NCI-H146 (cell line): Measurements from ENCODE around the gene GTPBP6.
"Not testable (repeated sequence)": the region's sequence is repeated elsewhere in the genome, so short reads cannot be mapped to it uniquely, and the experiment has no call there.

Experiments used
- DNase-seq: peaks from one replicate; lab custom pipeline; 2025; lab: John Stamatoyannopoulos, UW

GTPBP6 gene

DNA sequence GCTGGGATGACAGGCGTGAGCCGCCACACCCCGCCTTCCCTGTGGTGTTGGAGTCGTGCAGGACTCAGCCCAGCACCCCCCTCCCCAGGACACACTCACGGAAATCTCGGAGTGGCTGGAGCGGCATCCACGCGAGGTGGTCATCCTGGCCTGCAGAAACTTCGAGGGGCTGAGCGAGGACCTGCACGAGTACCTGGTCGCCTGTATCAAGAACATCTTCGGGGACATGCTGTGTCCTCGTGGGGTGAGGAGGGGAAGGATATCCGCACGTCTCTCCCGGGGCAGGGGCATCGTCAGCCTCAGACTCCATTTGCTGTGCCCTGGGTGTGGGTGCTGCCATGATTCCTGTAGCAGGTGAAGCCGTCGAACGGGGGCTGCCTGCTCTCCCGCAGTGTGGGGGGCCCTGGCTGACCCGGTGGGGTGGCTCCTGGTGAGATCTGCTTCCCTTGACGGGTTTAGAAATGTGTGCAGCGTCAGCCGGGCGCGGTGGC is 27.1 kb downstream of the GTPBP6 start:
- DNase-seq, result no peak

DNA sequence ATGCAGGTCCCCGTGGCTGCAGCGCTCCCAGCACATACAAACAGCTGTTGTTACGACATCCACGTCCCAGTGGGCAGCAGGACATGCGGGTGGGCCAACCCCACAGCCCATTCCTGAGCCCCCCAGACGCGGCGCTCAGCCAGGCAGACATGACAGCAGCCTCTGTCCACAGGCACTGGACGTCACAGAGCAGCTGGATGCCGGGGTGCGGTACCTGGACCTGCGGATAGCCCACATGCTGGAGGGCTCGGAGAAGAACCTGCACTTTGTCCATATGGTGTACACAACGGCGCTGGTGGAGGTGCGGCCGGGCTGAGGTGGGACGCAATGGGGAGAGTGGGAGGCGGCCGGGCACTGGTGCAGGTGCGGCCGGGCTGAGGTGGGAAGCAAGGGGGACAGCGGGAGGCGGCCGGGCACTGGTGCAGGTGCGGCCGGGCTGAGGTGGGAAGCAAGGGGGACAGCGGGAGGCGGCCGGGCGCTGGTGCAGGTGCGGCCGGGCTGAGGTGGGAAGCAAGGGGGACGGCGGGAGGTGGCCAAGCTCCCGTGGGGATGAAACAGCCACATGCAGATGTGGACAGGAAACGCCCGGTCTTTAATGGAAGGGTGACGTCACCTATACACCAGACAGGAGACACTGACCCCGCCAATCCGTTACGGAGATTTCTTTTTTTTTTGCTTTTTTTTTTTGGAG is 28.0 kb downstream of the GTPBP6 start:
- DNase-seq, result no peak

DNA sequence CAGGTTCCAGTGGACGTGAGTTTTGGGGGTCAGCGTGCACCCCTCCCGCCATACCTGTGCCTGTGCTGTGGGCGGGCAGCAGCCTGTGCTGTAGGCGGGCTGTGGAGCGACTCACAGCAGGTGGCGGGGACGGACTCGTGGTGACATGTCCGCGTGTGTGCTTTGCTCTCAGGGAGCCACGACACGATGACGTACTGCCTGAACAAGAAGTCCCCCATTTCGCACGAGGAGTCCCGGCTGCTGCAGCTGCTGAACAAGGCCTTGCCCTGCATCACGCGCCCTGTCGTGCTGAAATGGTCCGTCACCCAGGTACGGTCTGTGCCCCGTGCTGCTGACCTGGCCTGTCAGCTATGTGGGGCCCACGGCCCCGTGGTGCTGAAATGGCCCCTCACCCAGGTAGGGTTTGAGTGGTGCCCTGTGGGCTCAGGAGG is 30.0 kb downstream of the GTPBP6 start:
- no peak for DNase-seq

DNA sequence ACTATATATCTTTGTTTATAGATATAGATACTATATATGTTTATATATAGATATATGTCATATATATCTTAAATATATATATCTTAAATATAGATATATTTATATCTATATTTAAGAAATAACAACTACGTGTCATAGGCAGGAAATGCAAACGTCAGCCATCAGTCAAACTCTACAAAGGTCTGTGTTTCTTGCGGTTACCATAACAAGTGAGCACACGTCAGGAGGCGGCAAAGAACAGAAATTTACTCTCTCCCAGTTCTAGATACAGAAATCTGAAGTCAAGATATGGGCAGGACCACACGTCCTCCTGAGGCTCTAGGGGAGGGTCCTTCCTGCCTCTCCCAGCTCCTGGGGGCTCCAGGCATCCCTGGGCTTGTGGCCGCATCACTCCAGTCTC is 30.9 kb downstream of the GTPBP6 start:
- no peak for DNase-seq

DNA sequence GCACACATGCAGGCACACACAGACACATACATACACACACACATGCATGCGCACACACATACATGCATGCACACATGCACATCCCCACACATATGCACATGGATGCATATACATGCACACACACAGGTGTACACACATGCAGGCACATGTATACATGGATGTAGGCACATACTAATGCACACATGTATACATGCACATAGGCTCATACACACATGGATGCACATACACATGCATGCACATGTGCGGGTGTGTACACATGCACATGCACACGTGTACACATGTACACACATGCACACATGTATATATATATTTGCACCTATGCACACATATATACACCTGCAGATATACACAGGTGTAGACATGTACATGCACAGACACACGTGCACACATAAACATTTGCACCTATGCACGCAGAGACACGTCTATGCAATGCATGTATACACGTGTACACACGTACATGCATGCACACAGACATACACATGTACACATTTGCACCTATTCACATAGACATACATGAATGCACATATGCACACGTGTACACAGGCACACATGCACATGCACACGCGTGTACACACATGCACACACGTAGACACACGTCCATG is 33.4 kb downstream of the GTPBP6 start:
- no peak for DNase-seq

DNA sequence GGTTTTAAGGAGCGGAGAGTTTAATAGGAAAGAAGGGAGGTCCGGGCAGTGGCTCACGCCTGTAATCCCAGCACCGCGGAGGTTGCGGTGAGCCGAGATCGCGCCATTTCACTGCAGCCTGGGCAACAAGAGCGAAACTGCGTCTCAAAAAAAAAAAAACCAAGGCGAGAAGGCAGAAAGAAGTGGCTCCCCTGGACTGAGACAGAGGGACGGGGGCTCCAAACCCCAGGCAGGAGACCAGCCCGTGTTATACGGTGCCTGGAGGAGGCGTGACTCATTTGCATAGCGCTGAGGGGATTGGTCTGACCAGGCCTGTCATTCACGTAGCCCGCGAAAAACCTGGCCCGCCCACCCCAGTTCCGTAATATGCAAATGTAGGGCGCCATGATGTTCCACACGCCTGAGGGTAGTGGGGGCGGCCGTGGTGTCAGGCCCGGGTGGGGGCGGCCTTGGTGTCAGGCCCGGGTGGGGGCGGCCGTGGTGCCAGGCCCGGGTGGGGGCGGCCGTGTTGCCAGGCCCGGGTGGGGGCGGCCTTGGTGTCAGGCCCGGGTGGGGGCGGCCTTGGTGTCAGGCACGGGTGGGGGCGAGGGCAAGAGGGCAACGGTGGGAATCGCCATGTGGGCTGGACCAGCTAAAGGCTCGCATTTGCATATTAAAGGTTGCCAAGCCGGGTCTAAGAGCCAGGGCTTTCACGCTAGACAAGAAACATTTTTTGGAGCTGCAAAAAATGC is 35.3 kb downstream of the GTPBP6 start:
- no peak for DNase-seq

DNA sequence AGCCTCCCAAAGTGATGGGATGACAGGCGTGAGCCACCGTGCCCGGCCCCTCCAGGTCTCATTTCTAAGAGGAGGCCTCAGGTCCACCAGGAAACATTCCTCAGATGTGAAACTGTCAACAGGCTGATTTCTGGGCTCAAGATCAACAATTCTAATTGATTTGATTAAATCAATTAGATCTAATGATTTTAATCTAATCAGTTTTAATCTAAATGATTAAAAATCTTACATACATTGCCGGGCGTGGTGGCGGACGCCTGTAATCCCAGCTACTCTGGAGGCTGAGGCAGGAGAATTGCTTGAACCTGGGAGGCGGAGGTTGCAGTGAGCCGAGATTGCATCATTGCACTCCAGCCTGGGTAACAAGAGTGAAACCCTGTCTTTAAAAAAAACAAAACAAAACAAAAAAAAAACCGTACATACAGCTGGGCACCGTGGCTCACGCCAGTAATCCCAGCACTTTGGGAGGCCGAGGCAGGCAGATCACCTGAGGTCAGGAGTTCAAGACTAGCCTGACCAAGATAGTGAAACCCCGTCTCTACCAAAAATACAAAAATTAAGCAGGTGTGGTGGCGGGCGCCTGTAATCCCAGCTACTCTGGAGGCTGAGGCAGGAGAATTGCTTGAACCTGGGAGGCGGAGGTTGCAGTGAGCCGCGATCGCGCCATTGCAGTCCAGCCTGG is 36.5 kb downstream of the GTPBP6 start:
- DNase-seq, result not testable (repeated sequence)

DNA sequence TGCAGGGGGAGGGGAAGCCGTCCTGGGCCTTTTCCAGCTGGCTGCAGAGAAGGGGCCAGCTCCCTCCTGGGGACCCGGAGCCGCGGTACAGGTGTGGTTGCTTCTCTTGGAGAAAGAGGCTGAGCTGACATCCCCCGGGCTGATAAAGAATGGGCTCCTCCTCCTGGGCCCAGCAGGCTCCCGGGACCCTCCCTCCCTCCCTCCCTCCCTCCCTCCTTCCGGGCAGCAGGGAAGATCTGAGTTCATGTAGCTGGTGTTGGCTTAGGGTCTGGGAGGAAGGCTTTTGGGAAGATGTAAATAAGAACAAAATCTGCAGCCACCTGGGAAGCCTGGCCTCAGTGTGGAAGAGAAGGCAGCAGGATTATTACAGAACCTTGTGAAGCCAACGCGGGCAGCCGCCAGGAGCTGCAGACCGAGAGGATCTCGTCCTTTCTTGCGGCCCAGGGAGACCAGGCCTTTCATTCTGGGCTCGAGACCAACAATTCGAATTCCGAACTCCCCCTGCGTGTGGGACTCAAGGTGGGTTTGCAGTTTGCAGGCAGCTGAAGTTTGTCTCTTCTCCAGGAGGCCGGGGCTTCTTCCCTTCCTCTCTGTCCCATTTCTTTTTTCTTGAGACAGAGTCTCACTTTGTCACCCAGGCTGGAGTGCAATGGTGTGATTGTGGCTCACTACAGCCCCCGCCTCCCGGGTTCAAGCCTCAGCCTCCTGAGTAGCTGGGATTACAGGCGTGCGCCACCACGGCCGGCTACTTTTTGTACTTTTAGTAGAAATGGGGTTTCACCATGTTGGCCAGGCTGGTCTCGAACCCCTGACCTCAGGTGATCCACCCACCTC is 37.2 kb downstream of the GTPBP6 start, which contains the start of gene PLCXD1:
PLCXD1 (plus strand) TSS at position 216 of the 834 bp plus-strand sequence. CDS start 2,807 bp downstream, outside the sequence.
- no peak for DNase-seq

DNA sequence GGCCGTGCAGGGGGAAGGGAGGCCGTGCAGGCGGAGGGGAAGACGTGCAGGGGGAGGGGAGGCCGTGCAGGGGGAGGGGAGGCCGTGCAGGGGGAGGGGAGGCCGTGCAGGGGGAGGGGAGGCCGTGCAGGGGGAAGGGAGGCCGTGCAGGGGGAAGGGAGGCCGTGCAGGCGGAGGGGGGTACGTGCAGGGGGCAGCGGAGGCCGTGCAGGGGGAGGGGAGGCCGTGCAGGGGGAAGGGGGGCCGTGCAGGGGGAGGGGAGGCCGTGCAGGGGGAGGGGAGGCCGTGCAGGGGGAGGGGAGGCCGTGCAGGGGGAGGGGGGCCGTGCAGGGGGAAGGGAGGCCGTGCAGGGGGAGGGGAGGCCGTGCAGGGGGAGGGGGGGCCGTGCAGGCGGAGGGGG is 37.9 kb downstream of the GTPBP6 start:
- DNase-seq, result not testable (repeated sequence)

DNA sequence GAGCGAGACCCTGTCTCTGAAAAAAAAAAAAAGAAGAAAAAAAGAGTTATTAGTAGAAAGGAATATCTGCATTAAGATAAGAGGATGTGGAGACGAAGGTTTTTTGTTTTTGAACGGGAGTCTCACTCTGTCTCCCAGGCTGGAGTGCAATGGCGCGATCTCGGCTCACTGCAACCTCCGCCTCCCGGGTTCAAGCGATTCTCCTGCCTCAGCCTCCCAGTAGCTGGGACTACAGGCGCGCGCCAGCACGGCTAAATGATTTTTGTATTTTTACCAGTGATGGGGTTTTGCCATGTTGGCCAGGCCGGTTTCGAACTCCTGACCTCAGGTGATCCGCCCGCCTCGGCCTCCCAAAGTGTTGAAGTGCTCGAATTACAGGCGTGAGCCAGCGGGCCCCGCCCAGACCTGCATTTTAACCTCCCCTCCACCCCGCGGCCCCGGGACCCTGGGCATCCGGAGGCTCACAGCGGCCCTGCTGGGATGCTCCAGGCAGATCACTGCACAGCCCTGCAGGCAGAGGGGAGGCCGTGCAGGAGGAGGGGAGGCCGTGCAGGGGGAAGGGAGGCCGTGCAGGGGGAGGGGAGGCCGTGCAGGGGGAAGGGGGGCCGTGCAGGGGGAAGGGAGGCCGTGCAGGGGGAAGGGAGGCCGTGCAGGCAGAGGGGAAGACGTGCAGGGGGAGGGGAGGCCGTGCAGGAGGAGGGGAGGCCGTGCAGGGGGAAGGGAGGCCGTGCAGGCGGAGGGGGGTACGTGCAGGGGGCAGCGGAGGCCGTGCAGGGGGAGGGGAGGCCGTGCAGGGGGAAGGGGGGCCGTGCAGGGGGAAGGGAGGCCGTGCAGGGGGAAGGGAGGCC is 38.6 kb downstream of the GTPBP6 start:
- DNase-seq, result not testable (repeated sequence)

DNA sequence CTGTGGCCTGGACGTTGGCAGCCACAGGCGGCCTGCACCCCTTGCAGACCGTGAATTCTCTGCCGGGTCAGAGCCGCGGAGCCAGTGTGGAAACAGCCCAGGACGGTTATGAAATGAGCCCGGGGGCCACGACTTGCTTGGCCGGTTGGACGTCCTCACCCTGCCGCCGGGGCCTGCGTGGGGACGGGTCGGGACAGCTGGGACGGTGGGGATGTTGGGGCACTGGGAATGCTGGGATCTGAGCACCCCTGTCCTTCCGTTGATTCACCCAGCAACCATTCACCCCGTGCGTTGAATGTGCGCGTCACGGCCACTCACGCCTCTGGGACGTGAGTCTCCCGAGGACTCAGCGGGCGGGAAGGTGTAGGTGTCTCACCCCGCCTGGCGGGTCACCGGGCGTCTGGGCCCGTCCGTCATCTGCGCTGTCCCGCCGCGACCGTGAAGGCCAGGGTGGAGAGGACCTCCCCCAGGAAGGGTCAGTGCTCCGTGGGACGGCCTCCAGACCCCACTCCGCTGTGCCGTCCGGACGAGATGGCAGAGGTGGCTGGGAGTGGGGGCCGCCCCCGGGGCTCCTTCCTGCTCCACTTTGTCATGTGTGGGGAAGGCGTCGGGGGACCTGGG is 41.9 kb downstream of the GTPBP6 start:
- DNase-seq, result no peak

DNA sequence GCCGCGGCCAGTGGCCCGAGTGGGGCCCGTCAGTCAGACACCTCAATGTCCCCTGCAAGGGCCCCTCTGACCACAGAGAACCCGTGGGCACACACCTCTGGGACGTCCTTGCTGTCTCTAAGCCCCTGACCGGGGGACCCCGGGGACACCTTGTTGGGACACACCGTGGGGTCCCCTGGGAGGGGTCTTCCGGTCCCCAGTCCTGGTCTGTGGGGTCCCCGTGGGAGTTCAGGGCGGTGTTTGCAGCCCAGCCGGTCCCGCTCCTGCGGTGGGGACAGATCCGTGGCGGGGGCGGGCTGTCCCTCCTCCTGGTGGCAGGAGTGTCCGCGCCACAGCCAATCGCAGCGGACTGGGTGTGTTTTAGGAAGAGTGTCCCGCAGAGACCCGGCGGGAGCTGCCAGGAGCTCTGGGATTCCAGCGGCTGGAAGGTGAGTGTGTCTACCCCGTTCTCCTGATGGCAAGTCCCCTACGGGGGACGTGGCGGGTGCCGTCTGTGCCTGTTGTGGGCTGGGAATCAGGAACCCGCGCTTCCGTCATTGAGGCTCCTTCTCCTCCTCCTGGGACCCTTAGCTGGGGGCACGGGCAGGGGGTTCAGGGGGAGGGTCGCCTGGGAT is 42.5 kb downstream of the GTPBP6 start:
- no peak for DNase-seq

DNA sequence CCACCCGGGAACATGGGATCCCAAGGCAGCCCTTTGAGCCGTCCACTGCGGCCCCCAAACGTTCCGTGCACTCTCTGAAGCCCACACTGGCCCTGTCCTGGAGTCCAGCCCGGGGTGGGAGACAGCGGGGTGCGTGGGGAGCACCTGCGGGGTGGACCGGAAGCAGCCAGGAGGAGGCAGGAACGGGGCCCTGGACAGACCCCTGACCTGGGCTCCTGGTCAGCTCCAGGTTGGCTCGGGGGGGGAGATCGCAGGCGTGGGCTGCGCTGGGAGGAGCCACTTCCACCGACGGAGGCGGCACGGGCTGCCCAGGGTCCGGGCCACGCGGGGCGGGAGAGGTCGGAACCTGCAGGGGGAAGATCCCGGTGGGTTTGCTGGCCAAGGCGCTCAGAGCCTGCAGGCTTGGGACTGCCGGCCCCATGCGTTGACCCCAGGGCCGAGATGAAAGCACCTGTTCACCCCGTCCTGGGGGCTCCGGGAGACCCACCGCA is 43.1 kb downstream of the GTPBP6 start:
- no peak for DNase-seq

DNA sequence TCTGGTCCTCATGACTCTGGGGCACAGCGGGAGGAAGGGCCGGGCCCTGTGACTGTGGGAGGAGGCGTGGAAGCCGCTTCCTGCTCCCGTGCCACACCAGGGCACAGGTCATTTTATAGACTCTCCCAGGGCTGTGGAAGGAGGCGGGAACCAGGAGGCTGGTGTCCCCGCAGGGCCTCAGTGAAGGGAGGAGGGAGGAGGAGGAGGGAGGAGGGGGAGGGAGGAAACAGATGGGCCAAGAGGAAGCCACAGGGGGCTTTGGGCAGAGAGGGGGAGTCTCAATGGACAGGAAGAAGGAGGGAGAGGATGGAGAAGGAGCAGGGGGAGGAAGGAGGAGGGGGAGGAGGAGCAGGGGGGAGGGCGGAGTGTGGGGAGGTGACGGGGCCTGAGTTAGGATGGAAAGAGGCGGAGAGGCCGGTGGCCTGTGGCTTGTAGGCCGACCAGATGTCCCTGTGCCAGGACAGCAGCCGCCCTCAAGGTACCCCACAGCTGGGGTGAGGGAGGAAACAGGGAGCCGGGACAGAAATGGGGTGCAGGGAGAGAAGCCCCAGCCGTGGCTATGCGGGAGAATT is 43.6 kb downstream of the GTPBP6 start:
- no peak for DNase-seq

DNA sequence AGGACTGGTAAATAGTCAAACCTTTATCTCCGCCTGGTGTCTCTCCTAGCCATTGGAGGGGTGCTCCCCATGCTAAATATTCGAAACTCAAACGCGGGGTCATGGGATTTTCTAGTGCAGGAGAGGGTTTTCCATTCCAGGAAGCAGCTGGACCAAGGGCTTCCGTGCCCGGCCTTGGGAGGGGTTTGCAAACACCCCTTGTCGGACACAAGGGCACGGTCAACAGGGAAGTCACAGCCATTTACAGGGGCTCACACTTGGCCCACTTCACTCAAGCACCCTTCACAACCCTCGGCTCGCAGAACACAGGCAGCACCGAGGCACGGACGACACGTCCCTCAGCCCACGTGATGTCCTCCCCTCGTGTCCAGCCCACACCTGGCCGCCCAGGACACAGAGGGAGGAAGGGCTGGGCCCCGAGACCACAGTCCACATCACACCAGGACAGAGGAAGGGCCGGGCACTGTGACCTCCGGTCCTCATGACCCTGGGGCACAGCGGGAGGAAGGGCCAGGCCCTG is 47.7 kb downstream of the GTPBP6 start:
- no peak for DNase-seq

DNA sequence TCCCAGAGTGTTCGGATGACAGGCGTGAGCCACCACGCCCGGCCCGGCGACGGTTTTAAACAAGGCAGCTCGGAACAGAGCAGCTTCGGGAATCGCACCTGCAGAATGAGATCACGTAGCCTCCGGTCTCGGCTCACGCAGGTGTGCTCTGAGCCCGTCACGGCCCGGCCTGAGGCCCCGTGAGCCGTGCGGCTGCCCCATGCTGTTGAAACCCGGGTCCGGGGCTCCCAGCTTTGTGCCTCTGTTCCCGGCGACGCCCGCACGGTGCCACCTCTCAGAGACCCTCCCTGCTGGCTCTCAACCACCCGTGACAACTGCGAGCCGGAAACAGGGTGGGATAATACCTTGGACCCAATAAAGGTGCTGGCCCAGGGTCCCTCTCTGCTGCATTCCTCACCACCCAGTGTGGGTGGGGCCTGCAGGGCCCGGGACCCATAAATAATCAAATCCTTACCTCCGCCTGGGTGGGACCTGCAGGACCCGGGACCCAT is 50.8 kb downstream of the GTPBP6 start:
- no peak for DNase-seq

DNA sequence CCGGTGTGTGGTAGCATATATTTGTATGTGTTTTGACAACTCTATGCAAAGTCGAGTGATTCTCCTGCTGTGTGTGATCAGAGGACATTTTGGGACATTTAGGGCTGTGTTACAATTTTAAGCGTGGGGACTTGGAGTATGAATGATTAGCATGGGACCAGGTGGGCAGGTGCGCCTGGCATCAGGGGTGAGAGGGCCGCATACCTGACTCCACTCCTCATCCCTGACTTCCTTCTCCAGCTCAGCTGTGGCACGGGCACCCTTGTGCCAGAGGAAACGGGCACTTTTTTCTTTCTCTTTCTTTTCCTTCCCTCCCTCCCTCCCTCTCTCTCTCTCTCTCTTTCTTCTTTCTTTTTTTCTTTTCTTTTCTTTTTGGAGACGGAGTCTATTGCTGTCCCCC is 53.1 kb downstream of the GTPBP6 start:
- DNase-seq, result no peak

DNA sequence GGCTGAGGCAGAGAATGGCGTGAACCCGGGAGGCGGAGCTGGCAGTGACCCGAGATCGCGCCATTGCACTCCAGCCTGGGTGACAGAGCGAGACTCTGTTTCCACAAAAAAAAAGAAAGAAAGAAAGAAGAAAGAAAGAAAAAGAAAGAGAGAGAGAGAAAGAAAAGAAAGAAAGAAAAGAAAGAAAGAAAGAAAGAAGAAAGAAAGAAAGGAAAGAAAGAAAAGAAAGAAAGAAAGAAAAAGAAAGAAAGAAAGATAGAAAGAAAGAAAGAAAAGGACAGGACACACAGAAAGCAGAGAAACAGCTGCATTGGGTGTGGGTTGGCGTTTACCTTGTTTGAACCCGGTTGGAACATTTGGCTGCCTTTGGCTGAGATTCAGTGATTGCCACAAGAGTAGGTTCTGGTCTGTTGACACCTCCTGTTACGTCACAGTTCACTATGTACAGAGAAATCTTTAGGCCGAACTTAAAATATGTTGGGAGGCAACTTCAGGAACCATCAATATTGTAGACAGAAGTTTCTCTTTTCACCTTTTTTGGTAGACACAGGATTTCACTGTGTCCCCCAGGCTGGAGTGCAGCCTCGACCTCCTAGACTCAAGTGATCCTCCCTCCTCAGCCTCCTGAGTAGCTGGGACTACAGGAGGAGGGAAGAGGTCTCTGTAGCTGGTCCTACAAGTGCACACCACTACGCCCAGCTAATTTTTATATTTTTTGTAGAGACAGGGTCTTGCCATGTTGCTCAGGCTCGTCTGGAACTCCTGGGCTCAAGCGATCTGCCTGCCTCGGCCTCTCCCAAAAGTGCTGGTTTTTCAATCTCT is 53.8 kb downstream of the GTPBP6 start:
- DNase-seq, result no peak
